Coronary artery (tissue), 2 donors: ENCODE results near the gene UBR3.

Experiments used
- DNase-seq: peaks from one replicate; pipeline ENCODE4 v3.0.0-alpha.2; 2017; ENCODE audit warnings: low spot score
- H3K27ac ChIP-seq, 2 donors: fragments of 200-600 bp; sonication (generic); one replicate each; pipeline ENCODE4 v1.5.1; 2016 to 2019
- H3K4me3 ChIP-seq: fragments of 200-600 bp; sonication (generic); 2 replicates; pipeline ENCODE4 v1.5.1; 2016; ENCODE audit warnings: mild to moderate bottlenecking, moderate library complexity
- TF ChIP-seq, protein P1 (sequence below): fragments of 200-600 bp; sonication (generic); IDR thresholded peaks from one replicate; pipeline ENCODE4 v1.5.1; 2019; ENCODE audit warnings: antibody characterized with exemption

Gene UBR3

DNA sequence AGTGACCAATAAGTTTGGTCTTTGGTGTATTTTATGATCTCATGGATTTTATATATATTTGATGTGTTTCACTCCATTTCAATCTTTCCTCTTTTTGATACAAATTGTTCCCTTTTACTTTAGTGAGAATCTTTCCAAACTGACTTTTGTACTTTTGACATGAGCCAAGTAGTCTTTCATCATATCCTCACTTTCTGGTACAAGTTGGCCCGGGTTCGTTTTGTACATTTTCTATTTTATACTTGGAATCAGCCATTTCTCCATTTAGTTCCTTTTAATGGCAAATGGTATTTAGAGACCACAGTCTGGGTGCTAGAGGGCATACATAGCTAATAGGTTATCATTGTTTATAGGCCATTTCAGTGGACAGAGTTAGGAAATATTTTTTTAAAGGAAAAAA, 202.8 kb downstream of the UBR3 start:
- no peak for DNase-seq
- no peak overlapping the region for H3K4me3 ChIP-seq
- no peak overlapping the region for H3K27ac ChIP-seq
- TF ChIP-seq, protein P1, sequence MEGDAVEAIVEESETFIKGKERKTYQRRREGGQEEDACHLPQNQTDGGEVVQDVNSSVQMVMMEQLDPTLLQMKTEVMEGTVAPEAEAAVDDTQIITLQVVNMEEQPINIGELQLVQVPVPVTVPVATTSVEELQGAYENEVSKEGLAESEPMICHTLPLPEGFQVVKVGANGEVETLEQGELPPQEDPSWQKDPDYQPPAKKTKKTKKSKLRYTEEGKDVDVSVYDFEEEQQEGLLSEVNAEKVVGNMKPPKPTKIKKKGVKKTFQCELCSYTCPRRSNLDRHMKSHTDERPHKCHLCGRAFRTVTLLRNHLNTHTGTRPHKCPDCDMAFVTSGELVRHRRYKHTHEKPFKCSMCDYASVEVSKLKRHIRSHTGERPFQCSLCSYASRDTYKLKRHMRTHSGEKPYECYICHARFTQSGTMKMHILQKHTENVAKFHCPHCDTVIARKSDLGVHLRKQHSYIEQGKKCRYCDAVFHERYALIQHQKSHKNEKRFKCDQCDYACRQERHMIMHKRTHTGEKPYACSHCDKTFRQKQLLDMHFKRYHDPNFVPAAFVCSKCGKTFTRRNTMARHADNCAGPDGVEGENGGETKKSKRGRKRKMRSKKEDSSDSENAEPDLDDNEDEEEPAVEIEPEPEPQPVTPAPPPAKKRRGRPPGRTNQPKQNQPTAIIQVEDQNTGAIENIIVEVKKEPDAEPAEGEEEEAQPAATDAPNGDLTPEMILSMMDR, result no peak

DNA sequence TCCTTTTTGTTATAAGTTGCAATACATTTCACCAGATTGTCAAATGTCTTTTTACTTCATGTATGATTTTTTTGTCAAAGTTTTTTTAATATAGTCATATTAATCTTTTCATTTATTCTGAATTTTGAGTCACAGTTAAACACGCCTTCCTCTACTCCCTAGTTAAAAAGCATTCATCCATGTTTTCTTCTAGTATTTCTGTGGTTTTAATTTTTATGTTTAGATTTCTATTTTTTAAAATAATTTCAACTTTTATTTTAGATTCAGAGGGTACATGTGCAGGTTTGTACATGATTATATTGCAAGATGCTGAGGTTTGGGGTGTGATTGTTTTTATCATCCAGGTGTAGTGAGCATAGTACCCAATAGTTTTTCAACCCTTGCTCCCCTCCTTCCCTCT, 204.0 kb downstream of the UBR3 start:
- DNase-seq, result no peak
- H3K27ac ChIP-seq, result no peak overlapping the region
- TF ChIP-seq, protein P1, result no peak
- H3K4me3 ChIP-seq, result no peak overlapping the region

DNA sequence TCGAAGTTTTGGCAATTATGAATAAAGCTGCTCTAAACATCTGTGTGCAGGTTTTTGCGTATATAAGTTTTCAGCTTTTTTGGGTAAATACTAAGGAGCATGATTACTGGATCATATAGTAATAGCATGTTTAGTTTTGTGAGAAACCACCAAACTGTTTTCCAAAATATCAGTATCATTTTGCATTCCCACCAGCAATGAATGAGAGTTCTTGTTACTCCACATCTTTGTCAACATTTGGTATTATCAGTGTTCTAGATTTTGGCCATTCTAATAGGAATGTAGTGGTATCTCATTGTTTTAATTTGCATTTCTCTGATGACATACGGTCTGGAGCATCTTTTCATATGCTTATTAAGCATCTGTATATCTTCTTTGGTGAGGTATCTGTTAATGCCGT, 207.3 kb downstream of the UBR3 start:
- no peak for DNase-seq
- Histone ChIP-seq H3K4me3 (no peak overlapping the region), H3K27ac (no peak overlapping the region)
- TF ChIP-seq, protein P1, result no peak

DNA sequence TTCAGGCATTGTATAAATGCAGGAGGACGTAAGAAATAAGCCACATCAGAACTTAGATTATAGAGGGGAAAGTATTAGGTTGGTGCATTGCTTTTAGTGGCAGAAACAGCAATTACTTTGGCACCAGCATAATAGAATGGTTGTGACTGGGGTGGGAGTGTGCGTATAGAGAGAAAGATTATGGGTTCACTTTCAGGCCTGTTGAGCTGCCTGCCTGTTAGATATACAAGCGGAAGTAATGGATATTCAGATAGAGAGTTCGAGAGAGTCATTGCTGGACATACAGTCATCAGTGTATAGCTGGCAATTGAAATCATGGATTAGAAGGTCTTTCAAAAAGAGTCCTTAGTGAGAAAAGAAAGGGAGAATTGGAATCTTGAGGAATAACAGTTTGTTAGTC, 211.5 kb downstream of the UBR3 start:
- Histone ChIP-seq H3K4me3 (no peak overlapping the region), H3K27ac (no peak overlapping the region)
- TF ChIP-seq, protein P1, result no peak
- DNase-seq, result no peak

DNA sequence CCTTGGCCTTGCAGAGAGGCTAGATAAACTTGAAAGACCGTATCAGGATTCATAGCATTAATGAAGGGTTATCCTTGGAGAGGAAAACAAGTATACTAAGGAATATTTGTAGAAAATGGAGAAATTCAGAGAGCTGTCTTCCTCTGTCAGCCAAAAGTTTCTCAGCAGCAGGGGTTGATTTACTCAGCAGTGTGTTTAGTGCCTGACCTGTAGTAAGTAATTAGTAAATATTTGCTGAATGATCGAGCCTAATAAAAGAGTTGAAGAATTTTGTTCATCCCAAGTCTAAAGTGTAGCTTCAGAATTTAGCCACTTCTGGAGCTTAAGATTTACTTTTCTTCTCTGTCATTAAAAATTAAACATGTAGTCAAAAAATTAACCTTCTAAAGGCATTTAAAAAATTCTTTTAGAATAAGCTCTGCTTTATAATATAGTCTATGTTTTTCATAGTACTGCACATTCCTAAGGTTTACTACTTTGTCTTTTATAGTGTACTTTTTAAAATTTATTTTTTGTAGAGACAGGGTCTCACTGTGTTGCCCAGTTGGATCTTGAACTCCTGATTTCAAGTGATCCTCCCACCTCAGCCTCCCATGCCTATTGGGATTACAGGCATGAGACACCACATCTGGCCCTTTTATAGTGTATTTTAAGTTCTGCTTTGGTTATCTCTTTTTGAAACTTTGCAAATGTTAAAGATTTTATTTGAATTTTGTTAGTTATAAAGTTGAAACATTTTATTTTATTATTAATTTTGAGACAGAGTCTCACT, 212.3 kb downstream of the UBR3 start:
- no peak overlapping the region for H3K4me3 ChIP-seq
- TF ChIP-seq, protein P1, result no peak
- no peak overlapping the region for H3K27ac ChIP-seq
- no peak for DNase-seq

DNA sequence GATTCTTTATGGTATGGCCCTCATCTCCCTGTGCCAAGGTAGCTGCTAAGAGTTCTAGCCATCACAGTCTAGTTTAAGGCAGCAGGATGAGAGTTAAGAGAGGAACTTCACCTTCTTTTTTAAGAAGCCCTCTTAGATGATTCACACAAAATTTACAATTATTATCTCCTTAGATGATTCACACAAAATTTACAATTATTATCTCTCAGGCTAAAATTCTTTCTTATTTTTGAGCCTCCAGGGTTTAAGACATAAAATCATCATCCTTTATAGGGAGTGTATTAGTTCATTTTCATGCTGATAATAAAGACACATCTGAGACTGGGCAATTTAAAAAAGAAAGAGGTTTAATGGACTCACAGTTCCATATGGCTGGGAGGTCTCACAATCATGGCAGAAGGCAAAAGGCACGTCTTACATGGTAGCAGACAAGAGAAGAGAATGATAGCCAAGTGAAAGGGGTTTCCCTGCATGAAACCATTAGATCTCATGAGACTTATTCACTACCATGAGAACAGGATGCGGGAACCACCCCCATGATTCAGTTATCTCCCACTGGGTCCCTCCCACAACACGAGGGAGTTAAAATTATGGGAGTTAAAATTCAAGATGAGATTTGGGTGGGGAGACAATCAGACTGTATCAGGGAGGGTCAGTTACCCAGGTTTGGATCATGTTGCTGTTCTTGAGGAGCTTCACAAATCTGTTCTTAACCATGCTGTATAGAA, 217.7 kb downstream of the UBR3 start:
- Histone ChIP-seq H3K27ac (no peak overlapping the region), H3K4me3 (no peak overlapping the region)

More for the DNA sequence above, 217.7 kb downstream of the UBR3 start:
- TF ChIP-seq, protein P1, result no peak
- no peak for DNase-seq
